PC-9 (cell line): ENCODE data around the gene SND1. TPM values are rescaled to one million over a fixed set of nuclear protein-coding genes. Genes with fewer than 3 reads are reported as not detected.

Experiments
- BruUV-seq: library from RNA; stranded (reverse); fragments of 400-500 nt; replicated peaks from 2 replicates; lab custom pipeline; 2021; lab: Mats Ljungman, UMichigan
- CTCF ChIA-PET: fragments of 300-600 bp; sonication (Branson Sonifier 250); formaldehyde crosslinking; loops from one replicate; lab custom pipeline; 2022; ENCODE audit warnings: antibody characterized with exemption; lab: Charles Lee
- POLR2A ChIA-PET: fragments of 300-600 bp; sonication (Branson Sonifier 250); formaldehyde crosslinking; loops from one replicate; lab custom pipeline; 2022; ENCODE audit warnings: antibody characterized with exemption; ENCODE audit not compliant: unreplicated experiment; lab: Charles Lee
- DNase-seq, 2 experiments: peaks; one replicate each; pipeline versions ENCODE4 v3.0.0 to v3.0.0-alpha.2; 2015 to 2022; ENCODE audit warnings: mixed read lengths in 1 of 2
- H2AFZ ChIP-seq: fragments of 200-600 bp; sonication (generic); 2 replicates; pipeline ENCODE4 v1.8.1; 2017; ENCODE audit warnings: antibody characterized with exemption
- H3F3A ChIP-seq: fragments of 200-600 bp; sonication (generic); 2 replicates; pipeline ENCODE4 v1.8.1; 2017; ENCODE audit warnings: antibody characterized with exemption, mild to moderate bottlenecking, low read depth; ENCODE audit not compliant: insufficient read depth
- H3K27ac ChIP-seq: fragments of 200-600 bp; sonication (generic); 2 replicates; pipeline ENCODE4 v1.6.1; 2016; ENCODE audit warnings: mixed run types
- H3K27me3 ChIP-seq: fragments of 200-600 bp; sonication (generic); 2 replicates; pipeline ENCODE4 v1.6.1; 2016; ENCODE audit warnings: low read depth, mixed run types; ENCODE audit not compliant: insufficient read depth
- H3K36me3 ChIP-seq: fragments of 200-600 bp; sonication (generic); 2 replicates; pipeline ENCODE4 v1.6.1; 2016; ENCODE audit warnings: low read depth, mixed run types
- H3K4me1 ChIP-seq: fragments of 200-600 bp; sonication (generic); replicated peaks from 2 replicates; pipeline ENCODE4 v1.6.1; 2016; ENCODE audit warnings: mixed run types; ENCODE audit not compliant: insufficient read depth
- H3K4me2 ChIP-seq: fragments of 200-600 bp; sonication (generic); 2 replicates; pipeline ENCODE4 v1.6.1; 2017; ENCODE audit warnings: mixed run types
- H3K4me3 ChIP-seq: fragments of 200-600 bp; sonication (generic); 2 replicates; pipeline ENCODE4 v1.6.1; 2016; ENCODE audit warnings: mixed run types
- H3K79me2 ChIP-seq: fragments of 200-600 bp; sonication (generic); 2 replicates; pipeline ENCODE4 v1.6.1; 2017; ENCODE audit warnings: low read depth, mixed run types
- H3K9me2 ChIP-seq: fragments of 200-600 bp; sonication (generic); 2 replicates; pipeline ENCODE4 v1.8.1; 2017; ENCODE audit warnings: mild to moderate bottlenecking; ENCODE audit not compliant: insufficient read depth
- H3K9me3 ChIP-seq: fragments of 200-600 bp; sonication (generic); 2 replicates; pipeline ENCODE4 v1.8.1; 2016; ENCODE audit warnings: low read depth; ENCODE audit not compliant: insufficient read depth
- H4K20me1 ChIP-seq: fragments of 200-600 bp; sonication (generic); 2 replicates; pipeline ENCODE4 v1.8.1; 2017; ENCODE audit not compliant: insufficient read depth
- CTCF ChIP-seq: fragments of 200-600 bp; sonication (generic); conservative IDR thresholded peaks from 2 replicates; pipeline ENCODE4 v1.6.1; 2017; ENCODE audit warnings: mixed run types, antibody characterized with exemption, mild to moderate bottlenecking, moderate library complexity
- EZH2 ChIP-seq: fragments of 200-600 bp; sonication (generic); IDR thresholded peaks from 2 replicates; pipeline ENCODE4 v1.8.0; 2017; ENCODE audit warnings: antibody characterized with exemption, low read depth
- intact Hi-C: fragments of 100-400 bp; cut with micrococcal nuclease; formaldehyde crosslinking; loops from one replicate; pipeline ENCODE4 v1.10.0; 2022; ENCODE audit not compliant: unreplicated experiment
- total RNA-seq: library from RNA; stranded (reverse); gene quantifications from 2 replicates; pipeline ENCODE4 v1.2.3, GENCODE V29; 2021

Gene SND1
- total RNA-seq, 1 experiment from 2014 or later: 273 TPM

- BruUV-seq: no TSS peak
- no peaks in the 10 kb centered on the region for H3K4me1 ChIP-seq
- no peak overlapping the region for H3K27ac ChIP-seq
- CTCF ChIA-PET: no interaction called here
- TF ChIP-seq CTCF (no peak), EZH2 (no peak)
- H2AFZ ChIP-seq: no peak overlapping the region
- intact Hi-C loops: no loop called here
- no peak overlapping the region for H3K4me2 ChIP-seq
- no peak overlapping the region for H3K4me3 ChIP-seq
- no peak for DNase-seq
- H3F3A ChIP-seq: no peaks in the 10 kb centered on the region
- no peaks in the 10 kb centered on the region for H3K79me2 ChIP-seq
- POLR2A ChIA-PET: no interaction called here
- no peaks in the 10 kb centered on the region for H3K9me2 ChIP-seq
- H3K36me3 ChIP-seq: no peaks in the 10 kb centered on the region
- H4K20me1 ChIP-seq: no peaks in the 10 kb centered on the region
- no peaks in the 10 kb centered on the region for H3K27me3 ChIP-seq
- H3K9me3 ChIP-seq: no peaks in the 10 kb centered on the region
Measured at GRCh38 chr7:127638197-127638596, 13.8 kb upstream of the SND1 start.

DNA sequence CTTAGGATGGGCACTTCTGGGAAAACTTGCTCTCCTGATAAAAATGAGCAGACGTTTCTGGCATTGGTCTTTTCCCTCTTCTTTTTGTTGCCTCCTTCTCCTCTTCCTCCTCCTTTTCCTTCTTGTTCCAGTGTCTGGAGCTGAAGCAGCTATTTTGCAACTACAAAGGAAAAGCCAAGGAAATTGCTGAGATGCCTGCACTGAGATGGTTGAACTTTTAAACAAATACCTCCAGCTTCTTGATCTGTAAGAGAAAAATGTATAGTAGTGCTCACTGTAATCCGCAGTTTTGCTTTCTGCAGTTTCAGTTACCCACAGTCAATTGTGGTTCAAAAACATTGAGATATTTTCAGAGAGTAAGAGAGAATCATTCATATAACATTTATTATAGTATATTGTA is 7.5 kb upstream of the SND1 start:
- Histone ChIP-seq H3K36me3 (no peaks in the 10 kb centered on the region), H3K9me2 (no peaks in the 10 kb centered on the region), H3K4me3 (no peak overlapping the region), H4K20me1 (no peaks in the 10 kb centered on the region), H3K4me1 (no peaks in the 10 kb centered on the region), H3K27me3 (no peaks in the 10 kb centered on the region), H3K9me3 (no peaks in the 10 kb centered on the region), H3K79me2 (no peaks in the 10 kb centered on the region), H3K27ac (no peak overlapping the region), H3K4me2 (no peak overlapping the region), H3F3A (no peaks in the 10 kb centered on the region), H2AFZ (peak overlapping the region; percentile 66; the same call in 1 of the 2 replicates)
- intact Hi-C loops: no loop called here
- DNase-seq: no peak
- BruUV-seq: no TSS peak
- ChIA-PET CTCF (no interaction called here), POLR2A (no interaction called here)
- TF ChIP-seq EZH2 (no peak), CTCF (no peak)

GRCh38 chr7:127647636-127648035 is 4.4 kb upstream of the SND1 start:
- intact Hi-C loops: no loop called here
- Histone ChIP-seq H3K4me2 (no peak overlapping the region), H3K4me1 (peaks cover 5% of the 10 kb centered on the region; the same call in 1 of the 2 replicates), H3K9me2 (no peaks in the 10 kb centered on the region), H3K27ac (no peak overlapping the region), H3K4me3 (no peak overlapping the region), H3K9me3 (no peaks in the 10 kb centered on the region), H3F3A (no peaks in the 10 kb centered on the region), H4K20me1 (no peaks in the 10 kb centered on the region), H3K79me2 (peaks cover 6% of the 10 kb centered on the region), H2AFZ (no peak overlapping the region), H3K36me3 (no peaks in the 10 kb centered on the region), H3K27me3 (no peaks in the 10 kb centered on the region)
- no TSS peak for BruUV-seq
- CTCF ChIA-PET: no interaction called here
- POLR2A ChIA-PET: no interaction called here
- no peak for DNase-seq
- TF ChIP-seq CTCF: no peak
- no peak for TF ChIP-seq EZH2
